Activated naive CD4-positive, alpha-beta T cell treated with Interleukin-2 at 50 U/mL for 16 hours (primary cell): ENCODE measurements around the gene ERMAP.
"Not testable (repeated sequence)": the region's sequence is repeated elsewhere in the genome, so short reads cannot be mapped to it uniquely, and the experiment has no call there.

Experiments used
- DNase-seq: peaks from one replicate; pipeline ENCODE4 v3.0.0-alpha.2; 2020

Gene ERMAP

GRCh38 chr1:42845866-42846256 is 28.9 kb downstream of the ERMAP start:
- no peak for DNase-seq

GRCh38 chr1:42846257-42847110 is 29.6 kb downstream of the ERMAP start, which contains the start of gene ZNF691:
ZNF691 (plus strand) TSS chr1:42846613; CDS start chr1:42849659, 3,046 bp downstream.
- peak; percentile 88 for DNase-seq

GRCh38 chr1:42847111-42847595 is 30.2 kb downstream of the ERMAP start:
- no peak for DNase-seq

DNA sequence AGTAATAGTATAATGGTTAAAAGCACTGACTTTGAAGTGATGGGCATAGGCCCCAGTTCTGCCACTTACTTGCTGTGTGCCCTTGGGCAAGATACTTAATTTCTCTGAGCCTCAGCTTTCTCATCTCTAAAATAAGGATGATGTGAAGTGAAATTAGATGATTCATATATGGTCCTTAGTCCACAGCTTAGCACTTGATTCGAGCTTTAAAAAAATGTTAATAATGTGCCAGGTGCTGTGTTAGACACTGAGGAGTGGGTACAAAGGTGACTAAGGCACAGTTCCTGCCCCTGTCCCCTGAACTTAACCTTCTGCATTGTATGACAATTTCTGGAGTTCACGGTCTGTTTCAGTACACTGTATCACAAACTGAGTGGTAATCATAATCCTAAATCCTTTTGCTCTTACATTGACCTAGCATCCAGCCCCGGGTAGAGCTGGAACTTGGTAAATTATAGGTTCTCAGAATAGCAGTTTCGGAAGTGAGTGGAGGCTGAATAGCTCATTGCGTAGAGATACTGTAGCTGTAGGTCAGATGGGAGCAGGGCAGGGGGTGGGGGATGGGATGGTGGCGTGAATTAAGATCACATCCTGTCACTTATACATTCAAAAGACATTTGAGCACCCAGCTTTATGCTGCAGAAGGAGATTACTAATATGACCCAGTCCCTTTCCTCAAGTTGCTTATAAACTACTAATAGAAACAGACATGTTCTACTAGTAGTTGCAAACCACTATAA is 31.0 kb downstream of the ERMAP start:
- peak; percentile 5 for DNase-seq

GRCh38 chr1:42848823-42849537 is 32.1 kb downstream of the ERMAP start:
- no peak for DNase-seq

DNA sequence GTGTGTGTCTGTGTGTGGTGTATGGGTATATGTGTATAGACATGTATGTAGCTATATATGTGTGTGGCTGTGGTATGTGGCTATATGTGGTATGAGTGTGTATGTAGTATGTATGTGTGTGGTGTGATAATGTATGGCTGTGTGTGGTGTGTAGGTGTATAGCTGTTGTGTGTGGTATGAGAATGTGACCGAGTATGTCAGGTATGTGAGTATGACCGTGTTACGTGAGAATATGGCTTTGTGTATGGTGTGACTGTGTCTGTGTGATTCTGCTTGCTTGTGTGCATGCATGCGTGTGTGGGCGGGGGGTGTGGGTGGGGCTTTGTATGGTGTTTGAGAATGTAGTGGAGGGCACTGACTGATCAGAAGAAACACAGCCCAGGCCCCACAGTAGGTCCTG is 33.0 kb downstream of the ERMAP start:
- DNase-seq = no peak

- DNase-seq = no peak
Observed at GRCh38 chr1:42851420-42851819, 34.5 kb downstream of the ERMAP start.

DNA sequence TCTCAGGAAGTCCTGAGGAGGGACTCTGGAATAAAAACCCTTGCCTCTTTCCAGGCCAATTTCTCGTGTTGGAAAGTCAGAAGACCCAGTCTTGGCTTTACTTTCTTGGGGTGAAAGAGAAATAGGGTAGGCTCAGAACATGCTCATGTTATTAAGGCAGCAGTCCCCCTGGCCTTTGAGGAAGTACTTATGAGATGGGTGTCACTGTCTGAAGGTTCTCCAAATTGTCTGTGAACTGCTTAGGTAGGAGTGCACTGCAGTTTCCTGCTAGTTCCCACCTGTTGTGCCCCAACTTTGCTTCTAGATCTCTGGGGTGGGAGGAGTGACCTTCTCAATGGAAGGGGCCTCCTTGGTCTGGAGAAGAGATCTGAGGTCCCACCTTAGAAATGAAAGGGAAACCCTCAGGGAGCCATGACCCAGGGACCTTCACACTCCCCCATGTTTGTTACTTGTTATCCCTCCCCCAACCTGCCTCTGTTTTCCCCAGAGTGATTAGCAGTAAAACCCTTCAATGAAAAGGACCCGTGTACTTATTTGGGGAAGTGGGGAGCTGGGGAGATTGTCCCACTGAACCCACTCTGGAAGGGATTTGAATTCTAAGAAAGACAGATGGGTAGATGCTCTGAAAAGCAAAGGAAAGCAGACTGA is 35.2 kb downstream of the ERMAP start:
- DNase-seq = no peak

GRCh38 chr1:42852608-42852980 is 35.7 kb downstream of the ERMAP start:
- no peak for DNase-seq

DNA sequence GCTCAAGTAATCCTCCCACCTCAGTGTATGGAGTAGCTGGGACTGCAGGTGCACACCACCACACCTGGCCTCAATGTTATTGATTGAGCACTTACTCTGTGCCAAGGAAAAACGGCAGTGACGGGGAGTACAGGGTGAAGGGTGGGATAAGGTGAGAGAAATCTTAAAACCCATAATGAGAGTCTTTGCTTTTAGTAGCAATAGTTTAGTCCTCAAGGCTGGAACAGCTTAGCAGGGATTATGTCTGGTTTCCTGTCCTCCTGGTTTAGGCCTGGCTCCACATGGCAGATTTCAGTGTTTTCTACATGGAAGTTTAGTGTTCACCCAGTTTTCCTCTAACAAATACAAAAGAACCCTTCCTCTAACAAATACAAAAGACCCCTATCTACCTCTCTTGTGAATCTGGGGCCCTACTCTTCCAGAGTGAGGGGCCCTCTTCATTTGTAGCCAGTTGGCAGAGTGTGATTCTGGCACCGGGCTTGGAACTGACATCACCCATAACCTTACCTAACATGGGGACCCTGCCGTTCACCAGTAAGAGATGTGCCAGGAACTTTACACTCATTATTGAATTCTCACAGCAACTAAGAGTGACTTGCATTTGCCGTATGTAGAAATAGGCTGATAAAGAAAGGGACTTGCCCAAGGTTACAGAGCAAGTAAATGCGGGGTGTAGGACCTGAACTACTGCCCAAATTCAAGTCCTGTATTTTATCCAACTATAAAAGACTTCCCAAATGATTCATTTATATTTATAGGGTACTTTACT is 36.4 kb downstream of the ERMAP start:
- DNase-seq = no peak

GRCh38 chr1:42856554-42856953 is 39.6 kb downstream of the ERMAP start:
- DNase-seq = not testable (repeated sequence)

GRCh38 chr1:42859366-42859765 is 42.4 kb downstream of the ERMAP start:
- DNase-seq = not testable (repeated sequence)

GRCh38 chr1:42860339-42861013 is 43.6 kb downstream of the ERMAP start:
- no peak for DNase-seq

- DNase-seq = no peak
Observed at GRCh38 chr1:42861014-42861399, 44.1 kb downstream of the ERMAP start.

- DNase-seq = no peak
Observed at GRCh38 chr1:42866549-42866948, 49.6 kb downstream of the ERMAP start.

DNA sequence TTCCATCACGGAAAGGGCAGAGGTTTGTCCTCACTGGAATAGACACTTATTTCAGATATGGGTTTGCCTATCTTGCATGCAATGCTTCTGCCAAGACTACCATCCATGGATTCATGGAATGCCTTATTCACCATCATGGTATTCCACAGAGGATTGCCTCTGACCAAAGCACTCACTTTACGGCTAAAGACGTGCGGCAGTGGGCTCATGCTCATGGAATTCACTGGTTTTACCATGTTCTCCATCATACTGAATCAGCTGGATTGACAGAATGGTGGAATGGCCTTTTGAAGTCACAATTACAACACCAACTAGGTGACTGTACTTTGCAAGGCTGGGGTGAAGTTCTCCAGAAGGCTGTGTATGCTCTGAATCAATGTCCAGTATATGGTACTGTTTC is 51.5 kb downstream of the ERMAP start:
- not testable (repeated sequence) for DNase-seq

DNA sequence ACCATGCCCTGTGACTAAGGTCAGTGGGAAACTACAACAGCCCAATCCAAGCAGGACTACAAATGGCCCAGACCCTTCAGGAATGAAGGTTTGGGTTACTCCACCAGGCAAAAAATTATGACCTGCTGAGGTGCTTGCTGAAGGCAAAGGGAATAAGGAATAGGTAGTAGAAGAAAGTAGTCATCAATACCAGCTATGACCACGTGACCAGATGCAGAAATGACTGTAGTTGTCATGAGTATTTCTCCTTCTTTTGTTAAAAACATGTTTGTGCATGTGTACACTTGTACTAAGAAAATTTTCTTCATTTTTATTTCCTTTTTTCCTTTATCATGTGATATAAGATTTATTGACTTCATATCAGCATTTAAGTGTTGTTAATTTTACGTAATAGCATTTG is 52.3 kb downstream of the ERMAP start:
- DNase-seq = not testable (repeated sequence)

DNA sequence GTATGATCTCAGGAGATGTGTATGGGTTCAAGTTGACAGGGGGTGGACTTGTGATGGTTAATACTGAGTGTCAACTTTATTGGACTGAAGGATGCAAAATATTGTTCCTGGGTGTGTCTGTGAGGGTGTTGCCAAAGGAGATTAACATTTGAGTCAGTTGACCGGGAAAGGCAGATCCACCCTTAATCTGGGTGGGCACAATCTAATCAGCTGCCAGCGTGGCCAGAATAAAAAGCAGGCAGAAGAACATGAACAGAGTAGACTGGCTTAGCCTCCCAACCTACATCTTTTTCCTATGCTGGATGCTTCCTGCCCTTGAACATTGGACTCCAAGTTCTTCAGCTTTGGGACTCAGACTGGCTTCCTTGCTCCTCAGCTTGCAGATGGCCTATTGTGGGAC is 52.8 kb downstream of the ERMAP start:
- DNase-seq = not testable (repeated sequence)

DNA sequence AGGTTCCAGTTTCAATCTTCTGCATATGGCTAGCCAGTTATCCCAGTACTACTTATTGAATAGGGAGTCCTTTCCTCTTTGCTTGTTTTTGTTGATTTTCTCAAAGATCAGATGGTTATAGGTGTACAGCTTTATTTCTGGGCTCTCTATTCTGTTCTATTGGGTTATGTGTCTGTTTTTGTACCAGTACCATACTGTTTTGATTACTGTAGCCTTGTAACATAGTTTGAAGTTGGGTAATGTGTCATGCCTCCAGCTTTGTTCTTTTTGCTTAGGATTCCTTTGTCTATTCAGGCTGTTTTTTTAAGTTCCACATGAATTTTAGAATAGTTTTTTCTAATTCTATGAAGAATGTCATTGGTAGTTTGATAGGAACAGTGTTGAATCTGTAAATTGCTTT is 56.2 kb downstream of the ERMAP start:
- DNase-seq = not testable (repeated sequence)

- DNase-seq = no peak
Observed at GRCh38 chr1:42873670-42874069, 56.7 kb downstream of the ERMAP start.

GRCh38 chr1:42876009-42876408 is 59.1 kb downstream of the ERMAP start:
- no peak for DNase-seq
